ENCODE results near the gene MRPL43. TPM values are rescaled to one million over a fixed set of nuclear protein-coding genes. Genes with fewer than 3 reads are reported as not detected.

The MRPL43 gene
- total RNA-seq, 1 experiment from 2014 or later: 136 TPM

- ChIA-PET RAD21 (ENCODE audit: low non-redundant PET in 1 of 2, low total read pairs in 2 of 2, uncharacterized antibody in 2 of 2, unreplicated experiment in 2 of 2) (interaction anchor here in 1 of 2 experiments (1.5 kb wide), 1 partner anchor 16 kb away, joined by 10 read pairs; no protein-coding TSS in a partner anchor), CTCF (interaction anchor here (0.7 to 5.0 kb wide), 13 partner anchors 13 to 452 kb away, joined by 3 to 98 read pairs (median 9); partner anchors contain the start of genes LZTS2, PDZD7, SEMA4G and SFXN3), POLR2A (interaction anchor here (1.1 to 1.5 kb wide), 2 partner anchors 17 to 26 kb away, joined by 3 to 6 read pairs; partner anchors contain the start of genes MRPL43 and TWNK)
- no peaks in the 10 kb centered on the region for H3K9me3 ChIP-seq (ENCODE audit: control insufficient read depth in 1 of 2, insufficient read depth in 1 of 2, low read depth in 1 of 2, low read length in 2 of 2)
- no peaks in the 10 kb centered on the region for H3K27me3 ChIP-seq (ENCODE audit: insufficient read depth, low read length)
- no peaks in the 10 kb centered on the region for H3K9me2 ChIP-seq (ENCODE audit: insufficient read depth)
- H3K4me3 ChIP-seq (replicated peaks in 1 of 2; ENCODE audit: low read depth in 1 of 2, low read length in 2 of 2): peak overlapping the region in 1 of 2 experiments; percentile 13; a peak in 1 of 4 replicates
- H3K4me1 ChIP-seq (ENCODE audit: control insufficient read depth in 1 of 2, insufficient read depth in 2 of 2, low read length in 2 of 2): peaks cover 31 to 66% of the 10 kb centered on the region in 2 experiments
- no peaks in the 10 kb centered on the region for H4K20me1 ChIP-seq (ENCODE audit: insufficient read depth)
- H3K4me2 ChIP-seq (ENCODE audit: low read length): peak overlapping the region; percentile 66
- DNase-seq (ENCODE audit: low read depth, low spot score) (no peak), ATAC-seq (no peak)
- no TSS peak for BruUV-seq (replicated peaks)
- no peaks in the 10 kb centered on the region for H3K79me2 ChIP-seq (ENCODE audit: insufficient read depth, low read length)
- intact Hi-C loops (cut with micrococcal nuclease): loop anchor here (1.0 to 10.0 kb wide), 7 partner anchors 19 to 669 kb away; partner anchors contain the start of genes PAX2, SCD and SEMA4G
- peak overlapping the region; percentile 39 for H3K27ac ChIP-seq (ENCODE audit: low read depth, low read length)
- H2AFZ ChIP-seq (ENCODE audit: low read depth, low read length, poor library complexity, severe bottlenecking): peak overlapping the region; percentile 55
- H3K9ac ChIP-seq (ENCODE audit: low read length): peak overlapping the region; percentile 10; the same call in 1 of the 2 replicates
- TF ChIP-seq, protein P1, sequence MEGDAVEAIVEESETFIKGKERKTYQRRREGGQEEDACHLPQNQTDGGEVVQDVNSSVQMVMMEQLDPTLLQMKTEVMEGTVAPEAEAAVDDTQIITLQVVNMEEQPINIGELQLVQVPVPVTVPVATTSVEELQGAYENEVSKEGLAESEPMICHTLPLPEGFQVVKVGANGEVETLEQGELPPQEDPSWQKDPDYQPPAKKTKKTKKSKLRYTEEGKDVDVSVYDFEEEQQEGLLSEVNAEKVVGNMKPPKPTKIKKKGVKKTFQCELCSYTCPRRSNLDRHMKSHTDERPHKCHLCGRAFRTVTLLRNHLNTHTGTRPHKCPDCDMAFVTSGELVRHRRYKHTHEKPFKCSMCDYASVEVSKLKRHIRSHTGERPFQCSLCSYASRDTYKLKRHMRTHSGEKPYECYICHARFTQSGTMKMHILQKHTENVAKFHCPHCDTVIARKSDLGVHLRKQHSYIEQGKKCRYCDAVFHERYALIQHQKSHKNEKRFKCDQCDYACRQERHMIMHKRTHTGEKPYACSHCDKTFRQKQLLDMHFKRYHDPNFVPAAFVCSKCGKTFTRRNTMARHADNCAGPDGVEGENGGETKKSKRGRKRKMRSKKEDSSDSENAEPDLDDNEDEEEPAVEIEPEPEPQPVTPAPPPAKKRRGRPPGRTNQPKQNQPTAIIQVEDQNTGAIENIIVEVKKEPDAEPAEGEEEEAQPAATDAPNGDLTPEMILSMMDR (IDR thresholded peaks at IDR 0.05 in 2 of 3, conservative IDR thresholded peaks at IDR 0.05 in 1 of 3; ENCODE audit: borderline replicate concordance in 1 of 3, insufficient read depth in 1 of 3, low read depth in 2 of 3, low read length in 2 of 3): 0 out of 6 replicates have a peak, but pooled peaks of 1 of the 3 experiments have one; percentile 37
- no peak for TF ChIP-seq POLR2AphosphoS5 (IDR thresholded peaks at IDR 0.05; ENCODE audit: low read depth, low read length)
- TF ChIP-seq FOSL1 (IDR thresholded peaks at IDR 0.05; ENCODE audit: low read depth): no peak
- no peak for TF ChIP-seq YY1 (IDR thresholded peaks at IDR 0.05; ENCODE audit: extremely low read depth, insufficient replicate concordance, low read depth, low read length)
- TF ChIP-seq, protein P2, sequence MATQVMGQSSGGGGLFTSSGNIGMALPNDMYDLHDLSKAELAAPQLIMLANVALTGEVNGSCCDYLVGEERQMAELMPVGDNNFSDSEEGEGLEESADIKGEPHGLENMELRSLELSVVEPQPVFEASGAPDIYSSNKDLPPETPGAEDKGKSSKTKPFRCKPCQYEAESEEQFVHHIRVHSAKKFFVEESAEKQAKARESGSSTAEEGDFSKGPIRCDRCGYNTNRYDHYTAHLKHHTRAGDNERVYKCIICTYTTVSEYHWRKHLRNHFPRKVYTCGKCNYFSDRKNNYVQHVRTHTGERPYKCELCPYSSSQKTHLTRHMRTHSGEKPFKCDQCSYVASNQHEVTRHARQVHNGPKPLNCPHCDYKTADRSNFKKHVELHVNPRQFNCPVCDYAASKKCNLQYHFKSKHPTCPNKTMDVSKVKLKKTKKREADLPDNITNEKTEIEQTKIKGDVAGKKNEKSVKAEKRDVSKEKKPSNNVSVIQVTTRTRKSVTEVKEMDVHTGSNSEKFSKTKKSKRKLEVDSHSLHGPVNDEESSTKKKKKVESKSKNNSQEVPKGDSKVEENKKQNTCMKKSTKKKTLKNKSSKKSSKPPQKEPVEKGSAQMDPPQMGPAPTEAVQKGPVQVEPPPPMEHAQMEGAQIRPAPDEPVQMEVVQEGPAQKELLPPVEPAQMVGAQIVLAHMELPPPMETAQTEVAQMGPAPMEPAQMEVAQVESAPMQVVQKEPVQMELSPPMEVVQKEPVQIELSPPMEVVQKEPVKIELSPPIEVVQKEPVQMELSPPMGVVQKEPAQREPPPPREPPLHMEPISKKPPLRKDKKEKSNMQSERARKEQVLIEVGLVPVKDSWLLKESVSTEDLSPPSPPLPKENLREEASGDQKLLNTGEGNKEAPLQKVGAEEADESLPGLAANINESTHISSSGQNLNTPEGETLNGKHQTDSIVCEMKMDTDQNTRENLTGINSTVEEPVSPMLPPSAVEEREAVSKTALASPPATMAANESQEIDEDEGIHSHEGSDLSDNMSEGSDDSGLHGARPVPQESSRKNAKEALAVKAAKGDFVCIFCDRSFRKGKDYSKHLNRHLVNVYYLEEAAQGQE (IDR thresholded peaks at IDR 0.05; ENCODE audit: low read depth): no peak
- H3K36me3 ChIP-seq (ENCODE audit: control insufficient read depth in 1 of 2, insufficient read depth in 2 of 2, low read length in 2 of 2): no peaks in the 10 kb centered on the region
Observed at GRCh38 chr10:101013365-101013825, 26.1 kb upstream of the MRPL43 start.

All from HCT116 (cell line).